ENCODE results near the gene CCDC74A.
"Not testable (repeated sequence)": the region's sequence is repeated elsewhere in the genome, so short reads cannot be mapped to it uniquely, and the experiment has no call there.

The CCDC74A gene

DNA sequence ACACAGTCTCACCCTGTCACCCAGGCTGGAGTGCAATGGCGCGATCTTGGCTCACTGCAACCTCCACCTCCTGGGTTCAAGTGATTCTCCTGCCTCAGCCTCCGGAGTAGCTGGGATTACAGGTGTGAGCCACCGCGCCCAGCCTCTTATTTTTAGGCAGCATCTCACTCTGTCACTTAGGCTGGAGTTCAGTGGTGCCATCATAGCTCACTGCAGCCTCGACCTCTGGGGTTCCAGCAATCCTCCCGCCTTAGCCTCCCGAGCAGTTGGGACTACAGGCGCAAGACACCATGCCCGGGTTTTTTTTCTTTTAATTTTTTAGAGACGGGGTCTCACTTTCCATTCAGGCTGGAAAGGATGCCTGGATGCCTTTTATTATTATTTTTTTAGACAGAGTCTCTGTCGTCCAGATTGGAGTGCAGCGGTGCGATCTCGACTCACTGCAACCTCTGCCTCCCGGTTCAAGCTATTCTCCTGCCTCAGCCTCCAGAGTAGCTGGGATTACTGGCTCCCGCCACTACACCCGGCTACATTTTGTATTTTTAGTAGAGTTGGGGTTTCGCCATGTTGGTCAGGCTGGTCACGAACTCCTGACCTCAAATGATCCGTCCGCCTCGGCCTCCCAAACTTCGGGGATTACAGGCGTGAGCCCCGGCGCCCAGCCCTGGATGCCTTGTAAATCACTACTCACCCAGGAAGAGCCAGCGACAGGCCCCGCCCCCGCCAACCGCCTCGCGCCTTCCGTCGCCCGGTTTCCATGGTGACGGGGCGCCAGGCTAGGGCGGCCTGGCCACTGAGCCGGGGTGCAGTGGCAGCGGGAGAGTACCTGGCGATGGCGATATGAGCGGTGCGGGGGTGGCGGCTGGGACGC lies at the start of gene CCDC74A:
Gene CCDC74A (plus strand): TSS at position 758 of the 871 bp plus-strand sequence. CDS start 83 bp downstream, at position 841.
- not testable (repeated sequence) for H3F3A ChIP-seq (ENCODE audit: control insufficient read depth, insufficient read depth); H3K79me2 ChIP-seq (ENCODE audit: control insufficient read depth, low read length); H4K20me1 ChIP-seq (ENCODE audit: control insufficient read depth, insufficient read depth, low read depth, low read length); H3K27me3 ChIP-seq (ENCODE audit: control insufficient read depth, low read length); H3K9me2 ChIP-seq (replicated peaks; ENCODE audit: control insufficient read depth, low read length); H3K9me3 ChIP-seq (ENCODE audit: control insufficient read depth, insufficient read depth, low read length); H3K36me3 ChIP-seq (ENCODE audit: control insufficient read depth, low read length)
- H3K27ac ChIP-seq (ENCODE audit: low read depth, low read length), result peak within 1 kb of the TSS; percentile 58
- peaks cover 14% of the 10 kb centered on the region for H3K4me1 ChIP-seq (ENCODE audit: control insufficient read depth, low read length)
- peak within 1 kb of the TSS; percentile 79 for H3K4me3 ChIP-seq (ENCODE audit: low read length)
- peak within 1 kb of the TSS; percentile 79 for H3K4me2 ChIP-seq (ENCODE audit: low read length)

DNA sequence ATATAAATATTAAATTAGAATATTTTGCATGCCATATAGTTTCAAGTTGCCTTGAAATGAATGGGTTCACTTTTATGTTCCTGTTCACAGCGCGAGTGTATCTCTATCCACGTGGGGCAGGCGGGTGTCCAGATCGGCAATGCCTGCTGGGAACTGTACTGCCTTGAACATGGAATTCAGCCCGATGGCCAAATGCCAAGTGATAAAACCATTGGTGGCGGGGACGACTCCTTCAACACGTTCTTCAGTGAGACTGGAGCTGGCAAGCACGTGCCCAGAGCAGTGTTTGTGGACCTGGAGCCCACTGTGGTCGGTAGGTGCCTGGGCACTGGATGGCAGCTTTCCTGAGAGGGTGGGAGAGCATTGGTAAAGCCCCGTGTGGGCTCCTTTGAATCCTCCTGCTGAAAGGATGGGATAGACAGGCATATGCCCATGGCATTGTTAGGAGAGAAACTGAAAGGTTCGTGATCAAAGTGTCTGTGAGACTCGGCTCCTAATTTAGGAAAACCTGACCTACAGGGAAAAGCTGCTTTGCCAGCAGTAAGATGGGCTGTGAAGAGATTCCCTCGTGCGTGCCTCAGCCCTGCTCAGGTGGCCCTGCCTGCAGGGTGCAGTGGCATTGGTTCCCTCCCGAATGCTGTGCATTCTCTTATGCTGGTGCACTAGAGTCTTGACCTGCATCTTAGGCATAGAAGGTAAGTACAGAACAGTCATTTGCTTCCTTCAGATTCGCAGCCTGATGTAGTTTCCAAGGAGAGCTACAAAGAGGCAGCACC lies 49.4 kb upstream of the CCDC74A start:
- not testable (repeated sequence) for H3K9me2 ChIP-seq (replicated peaks; ENCODE audit: control insufficient read depth, low read length); H3F3A ChIP-seq (ENCODE audit: control insufficient read depth, insufficient read depth); H3K4me2 ChIP-seq (ENCODE audit: low read length); H3K36me3 ChIP-seq (ENCODE audit: control insufficient read depth, low read length); H3K79me2 ChIP-seq (ENCODE audit: control insufficient read depth, low read length); H3K4me1 ChIP-seq (ENCODE audit: control insufficient read depth, low read length); H4K20me1 ChIP-seq (ENCODE audit: control insufficient read depth, insufficient read depth, low read depth, low read length); H3K27ac ChIP-seq (ENCODE audit: low read depth, low read length); H3K27me3 ChIP-seq (ENCODE audit: control insufficient read depth, low read length); H3K9me3 ChIP-seq (ENCODE audit: control insufficient read depth, insufficient read depth, low read length); H3K4me3 ChIP-seq (ENCODE audit: low read length)

DNA sequence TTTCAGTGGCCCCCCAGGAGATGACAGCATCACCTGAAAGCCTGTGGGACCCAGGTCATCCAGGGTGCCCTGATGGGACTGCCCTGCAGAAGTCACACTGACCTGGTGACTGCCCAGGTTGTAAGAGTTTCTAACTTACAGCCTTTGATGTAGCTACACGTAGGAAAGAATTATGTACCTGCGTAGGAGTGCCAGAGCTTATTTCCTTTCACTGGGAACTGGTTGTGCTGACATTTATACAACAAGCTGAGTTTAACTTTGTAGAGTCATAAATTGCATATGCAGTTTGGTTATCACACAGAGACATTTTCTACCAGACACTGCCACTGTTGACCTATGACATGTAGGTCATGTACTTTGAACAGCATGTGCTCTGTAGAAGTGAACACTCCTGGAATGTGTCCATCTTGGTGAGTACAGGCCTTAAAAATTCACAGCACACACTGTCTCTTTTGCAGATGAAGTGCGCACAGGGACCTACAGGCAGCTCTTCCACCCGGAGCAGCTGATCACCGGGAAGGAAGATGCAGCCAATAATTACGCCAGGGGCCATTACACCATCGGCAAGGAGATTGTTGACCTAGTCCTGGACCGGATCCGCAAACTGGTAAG lies 48.7 kb upstream of the CCDC74A start:
- H3K27ac ChIP-seq (ENCODE audit: low read depth, low read length); H3K4me2 ChIP-seq (ENCODE audit: low read length); H3F3A ChIP-seq (ENCODE audit: control insufficient read depth, insufficient read depth); H3K36me3 ChIP-seq (ENCODE audit: control insufficient read depth, low read length); H3K4me1 ChIP-seq (ENCODE audit: control insufficient read depth, low read length); H3K9me2 ChIP-seq (replicated peaks; ENCODE audit: control insufficient read depth, low read length); H3K4me3 ChIP-seq (ENCODE audit: low read length); H3K79me2 ChIP-seq (ENCODE audit: control insufficient read depth, low read length); H4K20me1 ChIP-seq (ENCODE audit: control insufficient read depth, insufficient read depth, low read depth, low read length); H3K9me3 ChIP-seq (ENCODE audit: control insufficient read depth, insufficient read depth, low read length); H3K27me3 ChIP-seq (ENCODE audit: control insufficient read depth, low read length): not testable (repeated sequence)

DNA sequence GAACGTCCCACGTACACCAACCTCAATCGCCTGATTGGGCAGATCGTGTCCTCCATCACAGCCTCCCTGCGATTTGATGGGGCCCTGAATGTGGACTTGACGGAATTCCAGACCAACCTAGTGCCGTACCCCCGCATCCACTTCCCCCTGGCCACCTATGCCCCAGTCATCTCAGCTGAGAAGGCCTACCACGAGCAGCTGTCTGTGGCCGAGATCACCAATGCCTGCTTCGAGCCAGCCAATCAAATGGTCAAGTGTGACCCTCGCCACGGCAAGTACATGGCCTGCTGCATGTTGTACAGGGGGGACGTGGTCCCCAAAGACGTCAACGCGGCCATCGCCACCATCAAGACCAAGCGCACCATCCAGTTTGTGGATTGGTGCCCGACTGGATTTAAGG lies 47.3 kb upstream of the CCDC74A start:
- not testable (repeated sequence) for H3K4me2 ChIP-seq (ENCODE audit: low read length); H3K27ac ChIP-seq (ENCODE audit: low read depth, low read length); H3K4me1 ChIP-seq (ENCODE audit: control insufficient read depth, low read length); H3K9me3 ChIP-seq (ENCODE audit: control insufficient read depth, insufficient read depth, low read length); H3F3A ChIP-seq (ENCODE audit: control insufficient read depth, insufficient read depth); H3K9me2 ChIP-seq (replicated peaks; ENCODE audit: control insufficient read depth, low read length); H3K27me3 ChIP-seq (ENCODE audit: control insufficient read depth, low read length); H3K4me3 ChIP-seq (ENCODE audit: low read length); H3K36me3 ChIP-seq (ENCODE audit: control insufficient read depth, low read length); H3K79me2 ChIP-seq (ENCODE audit: control insufficient read depth, low read length); H4K20me1 ChIP-seq (ENCODE audit: control insufficient read depth, insufficient read depth, low read depth, low read length)

DNA sequence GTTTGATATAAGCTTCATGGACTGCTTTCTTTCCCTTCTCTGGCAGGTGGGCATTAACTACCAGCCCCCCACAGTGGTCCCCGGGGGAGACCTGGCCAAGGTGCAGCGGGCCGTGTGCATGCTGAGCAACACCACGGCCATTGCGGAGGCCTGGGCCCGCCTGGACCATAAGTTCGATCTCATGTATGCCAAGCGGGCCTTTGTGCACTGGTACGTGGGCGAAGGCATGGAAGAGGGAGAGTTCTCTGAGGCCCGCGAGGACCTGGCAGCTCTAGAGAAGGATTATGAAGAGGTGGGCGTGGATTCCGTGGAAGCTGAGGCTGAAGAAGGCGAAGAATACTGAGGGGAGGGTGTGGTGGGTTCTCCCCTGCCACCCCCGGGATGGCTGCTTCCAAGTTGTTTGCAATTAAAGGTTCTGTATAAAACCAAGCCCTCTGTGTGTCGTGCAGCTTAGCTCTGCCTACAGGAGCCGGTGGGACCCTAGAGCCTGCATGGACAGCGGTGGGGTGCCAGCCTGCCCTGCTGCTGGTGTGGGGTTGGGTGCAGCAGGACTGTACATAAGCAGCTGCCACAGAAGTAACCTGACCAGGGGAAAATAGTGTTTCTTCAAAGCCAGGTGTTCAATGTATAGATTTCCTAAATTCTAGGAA lies 45.1 kb upstream of the CCDC74A start:
- H3K4me3 ChIP-seq (ENCODE audit: low read length); H3F3A ChIP-seq (ENCODE audit: control insufficient read depth, insufficient read depth); H3K4me1 ChIP-seq (ENCODE audit: control insufficient read depth, low read length); H3K9me3 ChIP-seq (ENCODE audit: control insufficient read depth, insufficient read depth, low read length); H3K4me2 ChIP-seq (ENCODE audit: low read length); H3K27me3 ChIP-seq (ENCODE audit: control insufficient read depth, low read length); H3K27ac ChIP-seq (ENCODE audit: low read depth, low read length); H4K20me1 ChIP-seq (ENCODE audit: control insufficient read depth, insufficient read depth, low read depth, low read length); H3K9me2 ChIP-seq (replicated peaks; ENCODE audit: control insufficient read depth, low read length): not testable (repeated sequence)
- peaks cover 18% of the 10 kb centered on the region for H3K36me3 ChIP-seq (ENCODE audit: control insufficient read depth, low read length)
- peaks cover 28% of the 10 kb centered on the region for H3K79me2 ChIP-seq (ENCODE audit: control insufficient read depth, low read length)

DNA sequence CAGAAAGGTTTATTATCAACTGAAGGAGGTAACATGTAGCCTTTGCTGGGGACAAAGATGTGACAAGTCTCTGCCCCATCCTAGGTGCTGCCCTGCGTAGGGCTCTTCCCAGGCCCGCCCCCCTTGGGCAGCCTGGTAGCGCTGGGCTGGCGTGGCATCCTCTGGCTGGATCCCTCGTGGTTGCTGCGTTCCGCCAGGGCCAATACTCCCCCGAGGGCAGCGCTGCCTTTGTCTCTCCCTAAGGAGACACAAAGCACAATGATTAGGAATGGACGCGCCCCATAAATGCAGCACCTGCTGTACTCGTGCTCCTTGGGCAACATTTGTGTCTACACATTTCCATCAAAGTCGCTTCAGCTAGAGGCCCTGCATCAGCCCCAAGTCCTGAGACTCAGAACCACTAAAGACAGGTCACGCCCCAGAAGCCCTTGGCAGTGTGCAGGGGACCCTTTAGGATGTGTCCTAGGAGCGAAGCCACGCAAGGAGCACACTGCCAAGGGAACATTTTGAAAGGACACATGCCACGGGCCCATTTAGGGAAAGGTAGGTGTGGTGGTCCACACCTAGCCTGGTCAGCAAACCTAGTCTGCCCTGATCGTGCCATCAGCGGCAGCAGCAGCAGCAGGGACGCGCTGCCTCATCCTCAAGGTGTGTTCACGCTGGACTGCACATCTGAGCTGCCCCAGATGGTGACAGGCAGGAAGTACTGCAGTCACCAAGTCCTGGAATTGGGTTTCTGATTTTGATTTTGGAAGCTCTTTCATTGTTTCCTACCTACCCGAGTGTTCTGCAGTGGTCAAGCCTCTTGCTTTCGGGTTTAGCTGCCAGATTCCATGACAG lies 43.5 kb upstream of the CCDC74A start:
- not testable (repeated sequence) for H3K4me1 ChIP-seq (ENCODE audit: control insufficient read depth, low read length); H3K4me3 ChIP-seq (ENCODE audit: low read length); H3K27me3 ChIP-seq (ENCODE audit: control insufficient read depth, low read length); H3K4me2 ChIP-seq (ENCODE audit: low read length); H3K9me2 ChIP-seq (replicated peaks; ENCODE audit: control insufficient read depth, low read length); H4K20me1 ChIP-seq (ENCODE audit: control insufficient read depth, insufficient read depth, low read depth, low read length); H3K27ac ChIP-seq (ENCODE audit: low read depth, low read length); H3K9me3 ChIP-seq (ENCODE audit: control insufficient read depth, insufficient read depth, low read length); H3F3A ChIP-seq (ENCODE audit: control insufficient read depth, insufficient read depth)
- peaks cover 43% of the 10 kb centered on the region for H3K79me2 ChIP-seq (ENCODE audit: control insufficient read depth, low read length)
- H3K36me3 ChIP-seq (ENCODE audit: control insufficient read depth, low read length), result peaks cover 33% of the 10 kb centered on the region

DNA sequence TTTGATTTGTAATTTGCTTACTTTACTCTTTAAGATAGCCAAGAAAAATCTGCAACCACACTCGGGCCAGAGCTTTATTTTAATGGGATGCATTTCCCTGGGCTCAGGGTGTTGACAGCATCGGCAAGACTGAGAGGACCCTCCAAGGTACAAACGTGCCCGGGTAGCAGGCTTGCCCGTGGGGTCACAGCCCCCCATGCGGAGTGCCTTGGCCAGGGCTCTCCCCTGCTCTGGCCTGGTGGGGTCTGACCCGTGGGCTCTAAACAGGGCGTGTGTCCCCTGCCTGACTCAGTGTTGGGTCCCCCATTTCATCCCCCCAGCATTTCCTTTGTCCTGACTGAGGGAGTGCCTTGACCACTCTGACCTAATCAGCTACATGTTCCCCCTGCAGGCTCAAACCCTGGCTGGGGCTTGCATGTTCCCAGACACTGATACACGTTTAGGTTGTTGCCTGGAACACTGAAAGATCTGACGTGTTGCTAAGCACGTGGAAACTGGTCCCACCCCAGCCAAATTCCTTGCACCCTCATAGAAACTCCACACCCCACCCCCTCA lies 42.7 kb upstream of the CCDC74A start:
- H3K27me3 ChIP-seq (ENCODE audit: control insufficient read depth, low read length); H3K9me3 ChIP-seq (ENCODE audit: control insufficient read depth, insufficient read depth, low read length); H3K4me3 ChIP-seq (ENCODE audit: low read length); H3K4me1 ChIP-seq (ENCODE audit: control insufficient read depth, low read length); H3K9me2 ChIP-seq (replicated peaks; ENCODE audit: control insufficient read depth, low read length); H3F3A ChIP-seq (ENCODE audit: control insufficient read depth, insufficient read depth); H4K20me1 ChIP-seq (ENCODE audit: control insufficient read depth, insufficient read depth, low read depth, low read length); H3K27ac ChIP-seq (ENCODE audit: low read depth, low read length); H3K4me2 ChIP-seq (ENCODE audit: low read length): not testable (repeated sequence)
- H3K36me3 ChIP-seq (ENCODE audit: control insufficient read depth, low read length), result peaks cover 39% of the 10 kb centered on the region
- peaks cover 51% of the 10 kb centered on the region for H3K79me2 ChIP-seq (ENCODE audit: control insufficient read depth, low read length)

Data from DOHH2 (cell line).